CD14-positive monocyte (primary cell): Measurements from ENCODE around the gene HS6ST2. TPM values are rescaled to one million over a fixed set of nuclear protein-coding genes. Genes with fewer than 3 reads are reported as not detected.

ENCODE experiments used
- DNase-seq, 3 donors: peaks; one replicate each; pipeline ENCODE4 v3.0.0-alpha.2; 2011 to 2022
- H2AFZ ChIP-seq: 2 replicates; pipeline ENCODE4 v1.6.0; 2012; ENCODE audit warnings: mild to moderate bottlenecking, low read depth, low read length, inconsistent platforms; ENCODE audit not compliant: insufficient read depth, poor library complexity, severe bottlenecking
- H3K27ac ChIP-seq, 2 donors: 1 replicate in 1 of 2; 2 replicates in 1 of 2; pipeline ENCODE4 v1.5.1; 2012 to 2013; ENCODE audit warnings: low read length in 2 of 2, control low read depth in 1 of 2, inconsistent platforms in 1 of 2, low read depth in 1 of 2, mild to moderate bottlenecking in 1 of 2
- H3K27me3 ChIP-seq, 2 donors: one replicate each; pipeline versions ENCODE4 v1.6.0 to v1.6.1; 2011 to 2013; ENCODE audit warnings: low read length in 2 of 2; ENCODE audit not compliant: control insufficient read depth in 2 of 2, insufficient read depth in 2 of 2
- H3K36me3 ChIP-seq, 2 donors: replicated peaks in 1 of 2; 1 replicate in 1 of 2; 2 replicates in 1 of 2; pipeline versions ENCODE4 v1.5.1 to v1.6.1; 2012 to 2013; ENCODE audit warnings: low read length in 2 of 2, control low read depth in 1 of 2, inconsistent platforms in 1 of 2, mild to moderate bottlenecking in 1 of 2; ENCODE audit not compliant: insufficient read depth in 2 of 2, control insufficient read depth in 1 of 2
- H3K4me1 ChIP-seq, 2 donors: 1 replicate in 1 of 2; 2 replicates in 1 of 2; pipeline versions ENCODE4 v1.5.1 to v1.6.1; 2012 to 2013; ENCODE audit warnings: low read length in 2 of 2, control low read depth in 1 of 2, inconsistent platforms in 1 of 2, mild to moderate bottlenecking in 1 of 2, moderate library complexity in 1 of 2; ENCODE audit not compliant: insufficient read depth in 2 of 2, control insufficient read depth in 1 of 2
- H3K4me2 ChIP-seq: replicated peaks from 2 replicates; pipeline ENCODE3; 2012; ENCODE audit warnings: low read length, moderate library complexity, mild to moderate bottlenecking; ENCODE audit not compliant: poor library complexity, severe bottlenecking; ENCODE audit errors: extremely low read depth
- H3K4me3 ChIP-seq, 3 experiments: fragments of 200-600 bp in 1 of 3; sonication (generic) in 1 of 3; replicated peaks in 1 of 3; 1 replicate in 2 of 3; 2 replicates in 1 of 3; pipeline ENCODE4 v1.5.1; 2011 to 2013; ENCODE audit warnings: low read length in 3 of 3, mild to moderate bottlenecking in 3 of 3, control low read depth in 2 of 3, low read depth in 2 of 3, inconsistent platforms in 1 of 3, moderate library complexity in 1 of 3
- H3K79me2 ChIP-seq: 2 replicates; pipeline ENCODE4 v1.6.0; 2012; ENCODE audit warnings: mild to moderate bottlenecking, control low read depth, inconsistent platforms, low read length, moderate library complexity; ENCODE audit not compliant: insufficient read depth
- H3K9ac ChIP-seq: 2 replicates; pipeline ENCODE4 v1.6.0; 2017; ENCODE audit warnings: low read length, mild to moderate bottlenecking; ENCODE audit not compliant: insufficient read depth, poor library complexity, severe bottlenecking
- H3K9me3 ChIP-seq, 2 donors: replicated peaks in 1 of 2; 1 replicate in 1 of 2; 2 replicates in 1 of 2; pipeline versions ENCODE4 v1.5.1 to v1.6.1; 2012 to 2013; ENCODE audit warnings: low read length in 2 of 2, control low read depth in 1 of 2; ENCODE audit not compliant: control insufficient read depth in 1 of 2, insufficient read depth in 1 of 2
- H4K20me1 ChIP-seq: 2 replicates; pipeline ENCODE4 v1.6.0; 2012; ENCODE audit warnings: mild to moderate bottlenecking, low read length, control low read depth, moderate library complexity; ENCODE audit not compliant: insufficient read depth
- H3K27ac Mint-ChIP-seq, 7 donors: one replicate each; pipeline ENCODE4 v1.8.0; 2020; ENCODE audit warnings: mild to moderate bottlenecking in 7 of 7, mixed read lengths in 7 of 7, moderate library complexity in 6 of 7, inconsistent platforms in 2 of 7
- H3K27me3 Mint-ChIP-seq, 3 donors: one replicate each; pipeline ENCODE4 v1.8.0; 2021 to 2022; ENCODE audit warnings: low read depth in 3 of 3, mild to moderate bottlenecking in 3 of 3, mixed read lengths in 3 of 3, moderate library complexity in 3 of 3, inconsistent platforms in 1 of 3
- H3K36me3 Mint-ChIP-seq, 2 donors: one replicate each; pipeline ENCODE4 v1.8.0; 2020; ENCODE audit warnings: mixed read lengths in 2 of 2, inconsistent platforms in 1 of 2, mild to moderate bottlenecking in 1 of 2
- H3K4me1 Mint-ChIP-seq: one replicate; pipeline ENCODE4 v1.8.0; 2020; ENCODE audit warnings: mild to moderate bottlenecking, mixed read lengths
- H3K4me3 Mint-ChIP-seq, 2 donors: one replicate each; pipeline ENCODE4 v1.8.0; 2020; ENCODE audit warnings: mild to moderate bottlenecking in 2 of 2, mixed read lengths in 2 of 2, moderate library complexity in 1 of 2
- H3K9me3 Mint-ChIP-seq, 7 donors: one replicate each; pipeline ENCODE4 v1.8.0; 2020 to 2022; ENCODE audit warnings: mixed read lengths in 7 of 7, mild to moderate bottlenecking in 6 of 7, moderate library complexity in 6 of 7, inconsistent platforms in 2 of 7
- WGBS: methylation state at CpG from one replicate; pipeline ENCODE4 v1.1.5; 2013; ENCODE audit warnings: missing lambda C conversion rate; ENCODE audit not compliant: insufficient coverage; 5-methylcytosine and 5-hydroxymethylcytosine counted together
- intact Hi-C, 2 donors: fragments of 100-400 bp; cut with micrococcal nuclease; formaldehyde crosslinking; loops; one replicate each; pipeline versions ENCODE4 v1.15.0 to v1.15.1; 2023
- polyA plus RNA-seq, 3 donors: library from polyadenylated mRNA; depleted of rRNA in 1 of 3; unstranded in 2 of 3; stranded (reverse) in 1 of 3; fragments of 300-500 nt in 2 of 3; fragments of >200 nt in 1 of 3; fragmentation: Illumina TruSeq in 2 of 3; gene quantifications; 1 replicate in 2 of 3; 2 replicates in 1 of 3; pipeline ENCODE4 v1.2.3, GENCODE V29; 2012 to 2021
- TF ChIP-seq, protein P1 (sequence below): fragments of 200-600 bp; IDR thresholded peaks from one replicate; pipeline ENCODE4 v1.8.0; 2022; ENCODE audit warnings: antibody characterized with exemption, mild to moderate bottlenecking

HS6ST2 gene
- polyA plus RNA-seq, 3 donors, result not detected

- intact Hi-C loops, result no loop called here
- H3K27me3 Mint-ChIP-seq, result peaks cover 2 to 8% (median 4%) of the 10 kb centered on the region in 3 donors
- no peaks in the 10 kb centered on the region for H3K36me3 ChIP-seq
- WGBS, result 100% methylated on average over 1 of the region's 3 CpGs
- peaks cover 17% of the 10 kb centered on the region for H3K4me1 Mint-ChIP-seq
- H3K79me2 ChIP-seq, result no peaks in the 10 kb centered on the region
- no peak overlapping the region for H3K27ac ChIP-seq
- H3K9ac ChIP-seq, result no peak overlapping the region
- H3K9me3 Mint-ChIP-seq, result peaks cover 0 to 1% (median 0%) of the 10 kb centered on the region in 7 donors
- H3K9me3 ChIP-seq, result no peaks in the 10 kb centered on the region
- DNase-seq, result no peak
- no peak overlapping the region for H3K27ac Mint-ChIP-seq
- no peak overlapping the region for H3K4me3 Mint-ChIP-seq
- peaks cover 0 to 2% of the 10 kb centered on the region in 2 donors for H3K27me3 ChIP-seq
- TF ChIP-seq, protein P1, sequence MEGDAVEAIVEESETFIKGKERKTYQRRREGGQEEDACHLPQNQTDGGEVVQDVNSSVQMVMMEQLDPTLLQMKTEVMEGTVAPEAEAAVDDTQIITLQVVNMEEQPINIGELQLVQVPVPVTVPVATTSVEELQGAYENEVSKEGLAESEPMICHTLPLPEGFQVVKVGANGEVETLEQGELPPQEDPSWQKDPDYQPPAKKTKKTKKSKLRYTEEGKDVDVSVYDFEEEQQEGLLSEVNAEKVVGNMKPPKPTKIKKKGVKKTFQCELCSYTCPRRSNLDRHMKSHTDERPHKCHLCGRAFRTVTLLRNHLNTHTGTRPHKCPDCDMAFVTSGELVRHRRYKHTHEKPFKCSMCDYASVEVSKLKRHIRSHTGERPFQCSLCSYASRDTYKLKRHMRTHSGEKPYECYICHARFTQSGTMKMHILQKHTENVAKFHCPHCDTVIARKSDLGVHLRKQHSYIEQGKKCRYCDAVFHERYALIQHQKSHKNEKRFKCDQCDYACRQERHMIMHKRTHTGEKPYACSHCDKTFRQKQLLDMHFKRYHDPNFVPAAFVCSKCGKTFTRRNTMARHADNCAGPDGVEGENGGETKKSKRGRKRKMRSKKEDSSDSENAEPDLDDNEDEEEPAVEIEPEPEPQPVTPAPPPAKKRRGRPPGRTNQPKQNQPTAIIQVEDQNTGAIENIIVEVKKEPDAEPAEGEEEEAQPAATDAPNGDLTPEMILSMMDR, result no peak
- no peak overlapping the region for H2AFZ ChIP-seq
- H3K4me1 ChIP-seq, result peaks cover 11 to 14% of the 10 kb centered on the region in 2 donors
- H4K20me1 ChIP-seq, result no peaks in the 10 kb centered on the region
- H3K36me3 Mint-ChIP-seq, result no peaks in the 10 kb centered on the region
- H3K4me3 ChIP-seq, result no peak overlapping the region
- H3K4me2 ChIP-seq, result no peak overlapping the region
Measured at GRCh38 chrX:132694382-132694781, 264.0 kb downstream of the HS6ST2 start.

- H3K4me2 ChIP-seq, result no peak overlapping the region
- no peaks in the 10 kb centered on the region for H3K79me2 ChIP-seq
- H3K4me3 ChIP-seq, result no peak overlapping the region
- intact Hi-C loops, result no loop called here
- 75% methylated on average over 1 of the region's 1 CpG for WGBS
- H3K27ac Mint-ChIP-seq, result no peak overlapping the region
- H3K36me3 ChIP-seq, result no peaks in the 10 kb centered on the region
- no peak overlapping the region for H3K9ac ChIP-seq
- TF ChIP-seq, protein P1, result no peak
- no peaks in the 10 kb centered on the region for H4K20me1 ChIP-seq
- H3K9me3 ChIP-seq, result no peaks in the 10 kb centered on the region
- peaks cover 2 to 13% (median 4%) of the 10 kb centered on the region in 3 donors for H3K27me3 Mint-ChIP-seq
- H3K27ac ChIP-seq, result no peak overlapping the region
- peaks cover 11 to 14% of the 10 kb centered on the region in 2 donors for H3K4me1 ChIP-seq
- no peak for DNase-seq
- H3K9me3 Mint-ChIP-seq, result peaks cover 0 to 2% (median 0%) of the 10 kb centered on the region in 7 donors
- no peak overlapping the region for H2AFZ ChIP-seq
- peak overlapping the region in 1 of 2 donors; percentile 5 for H3K4me3 Mint-ChIP-seq
- peaks cover 0 to 2% of the 10 kb centered on the region in 2 donors for H3K27me3 ChIP-seq
- H3K4me1 Mint-ChIP-seq, result peaks cover 17% of the 10 kb centered on the region
- H3K36me3 Mint-ChIP-seq, result no peaks in the 10 kb centered on the region
Measured at GRCh38 chrX:132692526-132692925, 265.9 kb downstream of the HS6ST2 start.
